Thyroid gland (tissue), 4 donors: Measurements from ENCODE around the gene WSB2.

ENCODE experiments used
- CTCF ChIP-seq, 6 experiments: fragments of 200-600 bp in 3 of 6; fragments of 450-650 bp in 3 of 6; sonication (generic) in 3 of 6; IDR thresholded peaks; one replicate each; pipeline ENCODE4 v1.5.1; 2016 to 2019; ENCODE audit warnings: antibody characterized with exemption in 6 of 6, mild to moderate bottlenecking in 2 of 6, inconsistent platforms in 1 of 6, moderate library complexity in 1 of 6
- POLR2A ChIP-seq, 2 donors: fragments of 450-650 bp; IDR thresholded peaks; one replicate each; pipeline ENCODE4 v1.6.1; 2017; ENCODE audit warnings: antibody characterized with exemption in 2 of 2, mild to moderate bottlenecking in 2 of 2, moderate library complexity in 1 of 2

- no peak for TF ChIP-seq CTCF (IDR thresholded peaks at IDR 0.05)
- TF ChIP-seq POLR2A (IDR thresholded peaks at IDR 0.05): no peak
Measured at GRCh38 chr12:118098911-118099671, 38.1 kb upstream of the WSB2 start.
